ENCODE results near the gene ADARB1. TPM values are rescaled to one million over a fixed set of nuclear protein-coding genes. Genes with fewer than 3 reads are reported as not detected.

The ADARB1 gene
- total and polyA plus RNA-seq, 2 of the 4 experiments (the other 2 are of a cell fraction), result 39.8 to 47.3 TPM

- Histone ChIP-seq H3K36me3 (ENCODE audit: control insufficient read depth, insufficient read depth, low read length) (peaks cover 9% of the 10 kb centered on the region), H3K9ac (ENCODE audit: low read depth, low read length) (no peak overlapping the region), H3K27ac (ENCODE audit: insufficient read depth, low read length) (no peak overlapping the region), H4K8ac (ENCODE audit: low read depth in 2 of 2, low read length in 2 of 2) (no peak overlapping the region), H3K4me2 (ENCODE audit: low read depth, low read length) (no peak overlapping the region), H4K91ac (ENCODE audit: insufficient read depth, low read depth, low read length) (no peak overlapping the region), H2BK15ac (ENCODE audit: low read depth, low read length) (no peak overlapping the region), H2BK5ac (ENCODE audit: low read depth, low read length, poor library complexity, severe bottlenecking) (no peak overlapping the region), H3K4ac (ENCODE audit: low read depth, low read length) (no peak overlapping the region), H3K4me3 (ENCODE audit: insufficient read depth, low read depth, low read length) (no peak overlapping the region), H3K4me1 (ENCODE audit: control insufficient read depth, insufficient read depth, low read length) (peaks cover 26% of the 10 kb centered on the region), H2AK5ac (ENCODE audit: low read depth, low read length) (no peak overlapping the region), H2BK20ac (ENCODE audit: low read depth, low read length) (no peak overlapping the region), H3K56ac (ENCODE audit: extremely low read depth, insufficient read depth, low read length) (no peak overlapping the region), H2BK120ac (ENCODE audit: low read depth, low read length) (no peak overlapping the region), H3K18ac (ENCODE audit: low read depth, low read length) (no peak overlapping the region), H3K9me1 (ENCODE audit: insufficient read depth, low read length) (peaks cover 29% of the 10 kb centered on the region), H3K9me3 (ENCODE audit: control insufficient read depth, insufficient read depth, low read length) (no peaks in the 10 kb centered on the region), H3K23ac (ENCODE audit: low read depth, low read length) (no peak overlapping the region), H4K5ac (ENCODE audit: low read depth, low read length) (no peak overlapping the region), H3K14ac (replicated peaks; ENCODE audit: low read depth, low read length) (no peak overlapping the region), H3K27me3 (ENCODE audit: control insufficient read depth, insufficient read depth, low read length) (no peaks in the 10 kb centered on the region), H4K20me1 (ENCODE audit: insufficient read depth, low read length) (peaks cover 100% of the 10 kb centered on the region), H3K79me1 (ENCODE audit: low read depth in 1 of 2, low read length in 2 of 2) (peaks cover 15 to 94% of the 10 kb centered on the region in 2 experiments), H2AFZ (replicated peaks; ENCODE audit: low read length, poor library complexity) (no peak overlapping the region), H2AK9ac (replicated peaks; ENCODE audit: low read depth, low read length, poor library complexity) (no peak overlapping the region)
- no TSS peak for BruUV-seq (replicated peaks)
- in situ Hi-C loops (cut with MboI; ENCODE audit: low sequenced_read_pairs), result loop anchor here (25.0 kb wide), 1 partner anchor 292 kb away; the partner anchor contains the start of genes SUMO3 and UBE2G2
- ATAC-seq (ENCODE audit: low read depth), result no peak
- TF ChIP-seq CHD1 (IDR thresholded peaks at IDR 0.05; ENCODE audit: low read depth, low read length), result no peak
- TF ChIP-seq RAD21 (IDR thresholded peaks at IDR 0.05; ENCODE audit: low read length), result no peak
- TF ChIP-seq RFX5 (IDR thresholded peaks at IDR 0.05; ENCODE audit: low read depth, low read length), result no peak
- no peak for TF ChIP-seq FOS (IDR thresholded peaks at IDR 0.05; ENCODE audit: low read depth, low read length)
- no peak for TF ChIP-seq USF2 (IDR thresholded peaks at IDR 0.05; ENCODE audit: low read depth, low read length)
- TF ChIP-seq POLR2A (IDR thresholded peaks at IDR 0.05; ENCODE audit: low read depth, low read length), result no peak
- TF ChIP-seq CTCF (conservative IDR thresholded peaks at IDR 0.05; ENCODE audit: low read depth, low read length), result no peak
- TF ChIP-seq MXI1 (IDR thresholded peaks at IDR 0.05; ENCODE audit: borderline replicate concordance, low read depth, low read length), result no peak
- no peak for DNase-seq
- 79% methylated on average over 2 of the region's 3 CpGs; no CpG with 5 or more reads in 1 of the 2 experiments for WGBS, 2 experiments (ENCODE audit: extremely low coverage in 2 of 2, insufficient read length in 1 of 2)
- ChIA-PET POLR2A (ENCODE audit: unreplicated experiment) (no interaction called here), CTCF (no interaction called here)
- intact Hi-C loops (cut with micrococcal nuclease), result no loop called here
- dilution Hi-C loops (cut with HindIII; ENCODE audit: low sequenced_read_pairs, unreplicated experiment), result no loop called here
These were observed 30.2 kb downstream of the ADARB1 start for GRCh38 chr21:45104560-45104959.

Measured in IMR-90 (cell line).